Neural progenitor cell (in vitro differentiated cells): ENCODE data around the gene CDCP1. TPM values are rescaled to one million over a fixed set of nuclear protein-coding genes. Genes with fewer than 3 reads are reported as not detected.
A peak's percentile ranks its signal among the peaks of the same experiment; 100 is the strongest.

Experiments used
- DNase-seq: peaks from one replicate; pipeline ENCODE4 v3.0.0-alpha.2; 2016; ENCODE audit warnings: low spot score
- H2AFZ ChIP-seq: fragments of 200-600 bp; sonication (generic); replicated peaks from 2 replicates; pipeline ENCODE4 v1.6.1; 2016; ENCODE audit warnings: antibody characterized with exemption
- H3F3A ChIP-seq: fragments of 200-600 bp; sonication (generic); 2 replicates; pipeline ENCODE4 v1.6.1; 2016; ENCODE audit warnings: antibody characterized with exemption, low read depth
- H3K27ac ChIP-seq: fragments of 200-600 bp; sonication (generic); 2 replicates; pipeline ENCODE4 v1.5.1; 2016; ENCODE audit warnings: mild to moderate bottlenecking
- H3K27me3 ChIP-seq: fragments of 200-600 bp; sonication (generic); 2 replicates; pipeline ENCODE4 v1.6.1; 2016; ENCODE audit warnings: mild to moderate bottlenecking, moderate library complexity
- H3K36me3 ChIP-seq: fragments of 200-600 bp; sonication (generic); 2 replicates; pipeline ENCODE4 v1.5.1; 2016
- H3K4me1 ChIP-seq: fragments of 200-600 bp; sonication (generic); 2 replicates; pipeline ENCODE4 v1.6.1; 2016; ENCODE audit warnings: mixed run types
- H3K4me2 ChIP-seq: fragments of 200-600 bp; sonication (generic); 2 replicates; pipeline ENCODE4 v1.6.1; 2016
- H3K4me3 ChIP-seq: fragments of 200-600 bp; sonication (generic); 2 replicates; pipeline ENCODE4 v1.5.1; 2016
- H3K79me2 ChIP-seq: fragments of 200-600 bp; sonication (generic); 2 replicates; pipeline ENCODE4 v1.6.1; 2016; ENCODE audit warnings: low read depth
- H3K9ac ChIP-seq: fragments of 200-600 bp; sonication (generic); 2 replicates; pipeline ENCODE4 v1.6.1; 2016
- H3K9me3 ChIP-seq: fragments of 200-600 bp; sonication (generic); 2 replicates; pipeline ENCODE4 v1.5.1; 2016; ENCODE audit warnings: low read depth
- H4K20me1 ChIP-seq: fragments of 200-600 bp; sonication (generic); 2 replicates; pipeline ENCODE4 v1.6.1; 2016; ENCODE audit warnings: low read depth
- H3K27ac Mint-ChIP-seq: 3 replicates; pipeline ENCODE4 v1.8.0; 2021; ENCODE audit warnings: mixed read lengths
- H3K27me3 Mint-ChIP-seq: 2 replicates; pipeline ENCODE4 v1.8.0; 2022; ENCODE audit warnings: low read depth, mild to moderate bottlenecking, inconsistent platforms, moderate library complexity, mixed read lengths; ENCODE audit not compliant: insufficient read depth
- H3K36me3 Mint-ChIP-seq: 3 replicates; pipeline ENCODE4 v1.8.0; 2021; ENCODE audit warnings: mixed read lengths
- H3K4me1 Mint-ChIP-seq: 3 replicates; pipeline ENCODE4 v1.8.0; 2021; ENCODE audit warnings: mixed read lengths
- H3K4me3 Mint-ChIP-seq: 3 replicates; pipeline ENCODE4 v1.8.0; 2021; ENCODE audit warnings: mild to moderate bottlenecking, moderate library complexity, mixed read lengths
- H3K9me3 Mint-ChIP-seq: 3 replicates; pipeline ENCODE4 v1.8.0; 2020; ENCODE audit warnings: mixed read lengths
- CTCF ChIP-seq: fragments of 200-600 bp; sonication (generic); IDR thresholded peaks from 2 replicates; pipeline ENCODE4 v1.5.1; 2017; ENCODE audit warnings: antibody characterized with exemption, mild to moderate bottlenecking
- EZH2 ChIP-seq: fragments of 200-600 bp; sonication (generic); IDR thresholded peaks from 2 replicates; pipeline ENCODE4 v1.6.1; 2017; ENCODE audit warnings: antibody characterized with exemption, mild to moderate bottlenecking, moderate library complexity
- EZH2phosphoT487 ChIP-seq: fragments of 200-600 bp; sonication (generic); IDR thresholded peaks from 2 replicates; pipeline ENCODE4 v1.6.1; 2017; ENCODE audit warnings: antibody characterized with exemption
- total RNA-seq: library from RNA; depleted of rRNA; stranded (reverse); fragments of >200 nt; gene quantifications from 2 replicates; pipeline ENCODE4 v1.2.3, GENCODE V29; 2015; ENCODE audit warnings: low replicate concordance

Gene CDCP1
- total RNA-seq, 1 donor from 2014 or later: 0.24 TPM

DNA sequence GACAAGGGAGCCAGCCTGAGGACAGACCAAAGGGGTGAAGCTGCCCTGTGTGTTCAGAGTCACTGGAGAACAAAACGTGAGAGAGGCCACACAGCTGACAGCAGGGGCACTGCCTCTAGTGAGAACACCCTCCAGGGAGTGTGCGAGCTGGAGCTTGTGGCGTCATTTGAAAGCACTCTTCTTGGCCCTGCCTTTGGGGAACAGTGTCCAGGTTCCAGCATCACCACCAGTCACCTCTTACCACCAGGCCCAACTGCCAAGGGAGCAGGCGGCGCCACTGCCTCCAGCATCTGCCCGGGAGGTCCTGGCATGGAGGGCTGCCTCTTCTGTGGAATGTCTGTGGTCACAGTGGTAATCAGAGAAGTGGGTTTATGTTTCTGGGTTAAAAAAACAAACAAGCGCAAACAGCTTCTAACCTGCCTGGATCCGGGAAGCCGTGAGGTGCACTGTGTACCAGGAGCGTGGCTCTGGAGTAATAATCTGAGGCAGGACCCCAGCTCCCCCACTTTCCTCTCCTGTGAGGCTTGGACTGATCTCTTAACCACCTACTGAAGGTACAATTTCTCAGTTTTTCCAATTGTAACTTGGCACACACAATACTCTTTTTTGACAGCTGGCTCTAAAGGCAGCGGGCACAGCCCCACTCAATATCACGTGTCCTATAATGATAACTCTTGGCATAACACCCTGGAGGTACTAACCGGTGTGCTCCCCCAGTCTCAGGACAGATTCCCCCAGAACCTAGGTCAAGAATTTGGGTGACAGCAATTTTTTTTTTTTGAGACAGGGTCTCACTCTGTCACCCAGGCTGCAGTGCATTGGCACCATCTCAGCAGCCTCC is 32.2 kb upstream of the CDCP1 start:
- TF ChIP-seq EZH2phosphoT487: no peak
- no peak for TF ChIP-seq EZH2
- TF ChIP-seq CTCF: no peak
- Mint-ChIP-seq H3K9me3 (no peaks in the 10 kb centered on the region), H3K36me3 (no peaks in the 10 kb centered on the region), H3K4me3 (no peak overlapping the region), H3K27ac (peak overlapping the region; percentile 43), H3K4me1 (peaks cover 17% of the 10 kb centered on the region), H3K27me3 (peaks cover 3% of the 10 kb centered on the region)
- Histone ChIP-seq H3K36me3 (no peaks in the 10 kb centered on the region), H3K4me1 (no peaks in the 10 kb centered on the region), H3K9ac (no peak overlapping the region), H3K4me3 (no peak overlapping the region), H4K20me1 (no peaks in the 10 kb centered on the region), H3K27ac (no peak overlapping the region), H3F3A (peaks cover 4% of the 10 kb centered on the region), H3K27me3 (no peaks in the 10 kb centered on the region), H3K4me2 (no peak overlapping the region), H3K79me2 (no peaks in the 10 kb centered on the region), H2AFZ (no peak overlapping the region), H3K9me3 (no peaks in the 10 kb centered on the region)
- no peak for DNase-seq

DNA sequence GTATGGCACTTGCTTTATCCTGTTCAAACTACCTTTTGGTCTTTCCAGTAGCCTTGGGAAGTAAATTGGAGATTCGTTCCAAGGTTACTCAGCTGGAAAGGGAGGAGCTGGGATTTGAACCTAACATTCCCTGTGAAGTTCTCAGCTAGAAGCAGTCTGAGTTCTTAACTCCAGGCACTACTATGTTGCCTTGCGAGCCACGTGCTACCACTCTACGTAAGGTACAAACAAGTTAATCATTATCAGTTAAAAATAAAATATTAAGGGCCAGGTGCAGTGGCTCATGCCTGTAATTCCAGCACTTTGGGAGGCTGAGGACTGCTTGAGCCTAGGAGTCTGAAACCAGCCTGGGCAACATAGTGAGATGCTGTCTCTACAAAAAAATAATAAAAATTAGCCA is 30.7 kb upstream of the CDCP1 start:
- no peak overlapping the region for H3K27ac ChIP-seq
- no peaks in the 10 kb centered on the region for H4K20me1 ChIP-seq
- H3K27me3 ChIP-seq: no peaks in the 10 kb centered on the region
- no peaks in the 10 kb centered on the region for H3F3A ChIP-seq
- no peaks in the 10 kb centered on the region for H3K36me3 Mint-ChIP-seq
- H3K4me2 ChIP-seq: no peak overlapping the region
- no peak overlapping the region for H3K27ac Mint-ChIP-seq
- no peaks in the 10 kb centered on the region for H3K4me1 ChIP-seq
- H3K4me1 Mint-ChIP-seq: peaks cover 9% of the 10 kb centered on the region
- no peak for DNase-seq
- H2AFZ ChIP-seq: no peak overlapping the region
- no peaks in the 10 kb centered on the region for H3K9me3 Mint-ChIP-seq
- H3K27me3 Mint-ChIP-seq: peaks cover 8% of the 10 kb centered on the region
- H3K36me3 ChIP-seq: no peaks in the 10 kb centered on the region
- no peak overlapping the region for H3K4me3 ChIP-seq
- TF ChIP-seq CTCF (no peak), EZH2 (no peak), EZH2phosphoT487 (no peak)
- H3K9me3 ChIP-seq: no peaks in the 10 kb centered on the region
- no peak overlapping the region for H3K9ac ChIP-seq
- H3K4me3 Mint-ChIP-seq: no peak overlapping the region
- no peaks in the 10 kb centered on the region for H3K79me2 ChIP-seq

- H3K4me1 ChIP-seq: no peaks in the 10 kb centered on the region
These were observed 28.1 kb upstream of the CDCP1 start for GRCh38 chr3:45174234-45174633.

More at GRCh38 chr3:45174234-45174633, 28.1 kb upstream of the CDCP1 start:
- DNase-seq: no peak
- Histone ChIP-seq H3K4me3 (no peak overlapping the region), H3K27ac (no peak overlapping the region), H3K27me3 (no peaks in the 10 kb centered on the region), H3K79me2 (no peaks in the 10 kb centered on the region), H3K4me2 (no peak overlapping the region), H3K36me3 (no peaks in the 10 kb centered on the region), H2AFZ (no peak overlapping the region), H3F3A (no peaks in the 10 kb centered on the region), H3K9me3 (no peaks in the 10 kb centered on the region), H4K20me1 (no peaks in the 10 kb centered on the region), H3K9ac (no peak overlapping the region)
- H3K4me1 Mint-ChIP-seq: peaks cover 15% of the 10 kb centered on the region
- no peak overlapping the region for H3K4me3 Mint-ChIP-seq
- no peaks in the 10 kb centered on the region for H3K36me3 Mint-ChIP-seq
- H3K27me3 Mint-ChIP-seq: peaks cover 11% of the 10 kb centered on the region
- TF ChIP-seq EZH2phosphoT487 (no peak), EZH2 (no peak), CTCF (no peak)
- H3K27ac Mint-ChIP-seq: peak overlapping the region; percentile 40
- H3K9me3 Mint-ChIP-seq: no peaks in the 10 kb centered on the region
